Left kidney (tissue), 2 donors: ENCODE results near the gene BMPR1B. TPM values are rescaled to one million over a fixed set of nuclear protein-coding genes. Genes with fewer than 3 reads are reported as not detected.
"Not testable (repeated sequence)": the region's sequence is repeated elsewhere in the genome, so short reads cannot be mapped to it uniquely, and the experiment has no call there.

Experiments used
- DNase-seq: peaks from one replicate; pipeline ENCODE4 v3.0.0-alpha.2; 2013
- polyA plus RNA-seq: library from polyadenylated mRNA; unstranded; fragments of 120-200 nt; gene quantifications from one replicate; pipeline ENCODE4 v1.2.1, GENCODE V29; 2013; ENCODE audit not compliant: insufficient read length

BMPR1B gene
- polyA plus RNA-seq, 1 donor = 22.7 TPM

DNA sequence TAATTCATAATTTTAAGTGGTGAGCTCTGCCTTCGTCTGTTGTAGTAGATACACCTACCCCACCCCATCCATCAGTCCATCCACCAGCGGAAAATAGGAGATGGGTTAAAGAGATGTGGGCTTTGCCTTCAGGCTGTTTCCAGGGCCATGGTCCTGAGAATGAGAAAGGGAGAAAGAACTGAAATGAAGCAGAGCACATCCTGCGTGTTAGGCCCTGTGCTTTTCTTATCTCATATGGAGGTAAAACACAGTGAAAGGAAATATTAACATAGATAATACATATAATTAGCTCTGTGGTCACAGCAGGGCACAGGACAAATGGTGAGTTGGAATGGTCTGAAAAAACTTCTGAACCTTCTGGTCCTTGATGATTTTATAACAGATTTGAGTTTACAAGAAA, 393.5 kb downstream of the BMPR1B start:
- no peak for DNase-seq

DNA sequence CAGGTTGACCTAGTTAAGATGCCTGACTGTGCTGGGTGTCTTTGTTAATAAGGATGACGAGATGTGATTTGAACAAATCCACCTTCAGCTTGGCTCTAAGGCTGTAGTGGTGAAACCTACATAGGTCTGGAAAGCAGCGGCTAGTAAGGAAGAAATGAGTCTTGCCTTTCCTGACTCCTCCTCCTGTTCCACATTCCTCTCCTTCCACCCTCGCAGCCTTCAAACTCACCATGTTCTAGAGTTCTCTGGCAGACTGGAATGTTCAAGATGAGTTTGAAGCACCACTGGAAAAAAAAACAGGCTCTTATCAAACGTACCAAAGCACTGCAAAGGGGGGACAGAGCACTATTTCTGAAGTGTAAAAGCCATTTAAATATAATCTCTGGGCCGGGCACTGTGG, 395.4 kb downstream of the BMPR1B start:
- DNase-seq = no peak

DNA sequence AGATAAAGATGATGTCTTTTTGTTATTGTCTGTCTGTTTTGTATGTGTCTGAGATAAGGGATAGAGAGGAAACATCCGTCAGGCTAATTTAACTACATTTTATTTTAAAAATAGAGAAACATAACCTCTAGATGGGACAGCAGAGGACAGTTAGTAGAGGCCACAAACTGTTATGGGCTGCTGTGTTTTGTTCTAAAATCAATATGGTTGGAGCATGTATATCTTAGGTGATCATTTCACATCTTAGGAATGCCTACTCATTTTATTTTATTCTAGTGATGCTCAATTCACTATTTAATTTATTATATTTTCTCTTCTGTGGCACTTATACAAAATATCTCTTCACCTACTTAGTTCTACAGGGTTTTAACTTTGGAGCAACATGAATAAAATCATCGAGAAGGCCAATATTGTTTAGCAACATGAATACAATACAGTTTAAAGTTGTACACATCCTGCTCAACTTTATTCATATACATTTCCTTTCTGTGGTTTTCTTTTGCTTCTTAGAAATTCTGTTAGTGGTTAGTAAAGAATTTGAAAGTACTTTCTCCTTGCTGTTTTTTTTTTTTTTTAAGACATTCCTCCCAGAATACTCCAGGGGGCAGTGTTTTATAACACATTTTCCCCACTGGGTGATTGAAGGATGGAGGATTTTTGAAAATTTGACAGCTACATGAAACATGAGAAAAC, 398.1 kb downstream of the BMPR1B start:
- DNase-seq = no peak

DNA sequence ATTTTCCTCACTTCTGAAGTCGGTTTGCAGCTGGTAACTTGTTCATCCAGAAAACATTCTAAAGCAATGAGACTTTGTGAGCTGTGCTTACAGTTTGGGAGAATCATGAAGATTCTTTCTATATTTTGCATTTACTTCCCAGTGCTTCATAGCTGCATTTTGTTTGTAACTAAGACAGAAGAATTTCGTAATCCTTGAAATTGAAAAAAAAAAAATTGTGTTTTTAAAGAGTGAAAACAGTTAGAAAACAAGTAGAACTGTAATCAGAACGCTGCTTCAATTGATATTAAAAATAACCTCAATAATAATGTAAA, 398.7 kb downstream of the BMPR1B start:
- no peak for DNase-seq

DNA sequence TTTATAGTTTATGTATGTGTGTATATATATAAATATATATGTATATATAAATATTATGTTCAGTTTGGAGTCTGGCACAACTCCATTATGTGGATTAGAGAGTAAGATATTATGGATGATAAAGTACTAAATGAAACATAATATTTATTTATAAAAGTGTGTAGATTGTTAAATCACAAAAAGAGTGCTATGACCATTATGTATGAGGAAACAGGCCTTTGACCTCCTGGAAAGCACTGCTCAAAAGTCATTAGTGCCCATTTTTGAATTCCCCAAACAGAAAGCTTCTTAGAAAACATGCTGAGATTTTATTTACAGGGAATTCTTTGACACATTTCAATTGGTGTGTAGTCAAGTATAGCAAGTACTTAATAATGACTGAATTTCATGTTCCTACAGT, 399.8 kb downstream of the BMPR1B start:
- DNase-seq = no peak

DNA sequence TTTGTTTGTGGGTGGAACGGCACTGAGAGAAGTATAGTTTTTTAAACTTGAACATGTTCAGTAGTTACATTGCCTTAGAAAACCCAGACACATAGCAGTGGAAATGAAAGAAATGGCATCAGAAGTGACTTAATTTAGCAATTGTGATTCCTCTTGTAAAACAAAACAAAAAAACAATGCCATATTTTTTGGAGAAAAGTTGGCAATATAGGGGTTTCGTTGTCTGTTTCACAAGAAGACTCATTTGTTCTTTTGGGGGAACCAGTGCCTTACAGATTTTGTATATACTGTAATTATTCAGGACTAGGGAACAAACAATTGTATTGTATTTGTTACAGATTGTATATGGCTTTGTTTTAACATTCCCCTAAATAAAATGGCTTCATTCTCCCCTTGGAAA, 400.3 kb downstream of the BMPR1B start:
- no peak for DNase-seq

DNA sequence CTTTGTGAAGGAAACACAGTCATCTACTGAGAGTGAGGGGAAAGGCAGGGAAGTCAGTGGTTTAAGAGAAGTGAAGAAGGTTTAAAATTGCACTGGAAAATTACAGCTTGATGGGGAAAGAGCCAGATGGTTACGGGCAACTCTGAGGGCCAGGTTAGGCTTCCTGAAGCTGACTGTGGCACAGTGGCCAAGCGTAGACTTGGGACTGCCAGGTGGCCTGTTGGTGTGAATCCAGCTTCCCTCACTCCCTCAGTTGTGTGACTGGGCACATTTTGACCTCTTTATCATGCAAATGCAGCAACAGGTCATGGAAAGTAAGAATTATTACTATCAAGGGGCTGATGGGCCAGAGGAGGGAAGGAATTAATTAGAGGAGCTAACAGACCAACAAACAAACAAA, 400.9 kb downstream of the BMPR1B start:
- DNase-seq = no peak

DNA sequence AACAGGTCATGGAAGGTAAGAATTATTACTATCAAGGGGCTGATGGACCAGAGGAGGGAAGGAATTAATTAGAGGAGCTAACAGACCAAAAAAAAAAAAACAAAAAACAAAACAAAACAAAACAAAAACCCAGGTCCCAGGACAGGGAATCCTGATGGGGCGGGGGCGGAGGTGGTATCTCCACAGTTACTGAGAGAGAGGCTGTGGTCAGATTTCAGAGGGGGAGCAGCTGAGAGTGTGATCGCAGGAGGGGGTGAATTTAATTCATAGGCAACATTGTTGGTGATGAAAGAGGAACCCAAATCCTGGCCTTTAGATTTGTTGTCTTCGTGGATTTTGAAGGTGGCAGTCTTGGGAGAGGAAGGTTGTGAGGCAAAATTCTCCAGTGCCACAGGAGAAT, 401.6 kb downstream of the BMPR1B start:
- no peak for DNase-seq

DNA sequence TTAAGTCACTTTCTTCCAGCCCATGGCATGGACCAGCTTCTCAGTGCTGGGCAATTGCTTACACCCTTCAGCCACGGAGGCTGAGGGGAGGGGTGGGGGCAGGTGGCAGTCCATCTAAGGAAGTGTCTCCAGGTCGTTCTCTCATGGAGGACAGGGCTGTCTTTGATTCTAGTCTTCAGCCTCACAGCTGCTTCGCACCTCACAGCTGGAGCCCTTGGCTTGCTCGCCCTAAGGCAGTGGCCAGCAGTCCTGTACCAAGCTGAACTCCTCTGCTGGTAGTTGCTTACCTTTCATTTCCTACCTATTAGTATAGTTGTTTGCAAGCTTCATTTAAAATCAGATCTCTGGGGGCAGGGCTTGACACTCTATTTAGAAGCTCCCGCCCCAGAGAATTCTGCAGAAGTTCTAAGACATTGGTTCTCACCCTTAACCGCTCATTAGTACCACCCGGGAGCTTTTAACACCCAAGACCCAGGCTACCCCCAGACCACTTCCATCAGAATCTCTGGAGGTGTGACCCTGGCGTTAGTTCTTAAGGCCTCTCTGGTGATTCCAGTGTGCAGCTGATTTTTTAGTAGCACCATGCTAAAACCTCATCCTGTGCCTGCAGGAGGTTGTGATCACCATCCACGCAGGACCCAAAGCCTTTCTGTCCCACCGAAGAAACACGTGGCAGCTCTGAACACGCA, 404.2 kb downstream of the BMPR1B start:
- no peak for DNase-seq

DNA sequence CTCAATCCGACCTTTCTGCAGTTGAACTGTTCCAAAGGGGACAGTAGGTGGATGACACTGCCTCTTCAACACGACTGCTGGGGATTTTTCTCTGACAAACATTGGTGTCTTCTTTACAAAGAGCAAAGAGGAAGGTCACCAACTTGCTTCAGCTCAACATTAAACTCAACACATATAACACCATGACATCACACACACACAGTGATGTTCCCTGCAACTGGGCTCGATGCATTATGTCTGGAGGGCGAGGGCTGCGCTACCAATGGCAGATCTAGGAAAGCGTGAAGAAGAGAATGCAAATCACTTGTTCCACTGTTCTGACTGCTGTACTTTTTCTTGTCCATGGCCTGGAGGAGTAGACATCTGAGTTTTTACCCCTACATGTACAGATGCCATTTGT, 405.1 kb downstream of the BMPR1B start:
- DNase-seq = no peak

DNA sequence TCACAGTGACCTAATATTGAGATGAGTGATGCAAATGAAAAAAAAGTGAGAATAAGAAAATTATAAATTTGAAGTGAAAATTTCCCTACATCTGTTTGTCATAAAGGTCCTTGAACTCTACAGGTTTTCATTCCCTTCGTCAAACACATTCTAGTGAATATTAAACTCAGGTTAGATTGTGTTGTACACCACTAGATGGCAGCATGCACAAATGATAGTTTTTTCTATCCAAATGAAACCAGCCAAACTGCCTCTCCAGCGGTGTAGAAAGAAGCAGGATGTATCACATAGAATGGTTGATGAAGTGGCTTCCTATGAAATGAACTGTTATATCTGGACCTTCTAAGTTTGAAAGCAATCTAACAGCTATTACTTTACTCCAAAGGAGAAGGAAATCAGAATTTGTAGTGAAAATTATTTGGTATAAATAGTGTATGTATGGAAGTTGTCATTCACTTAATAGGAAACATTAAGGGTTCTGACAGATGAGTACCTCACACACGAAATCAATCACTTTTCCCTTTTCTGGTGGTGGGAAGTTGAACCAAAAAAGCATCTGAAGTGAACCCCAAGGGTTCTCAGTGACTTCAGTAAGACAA, 408.3 kb downstream of the BMPR1B start:
- peak; percentile 79 for DNase-seq

DNA sequence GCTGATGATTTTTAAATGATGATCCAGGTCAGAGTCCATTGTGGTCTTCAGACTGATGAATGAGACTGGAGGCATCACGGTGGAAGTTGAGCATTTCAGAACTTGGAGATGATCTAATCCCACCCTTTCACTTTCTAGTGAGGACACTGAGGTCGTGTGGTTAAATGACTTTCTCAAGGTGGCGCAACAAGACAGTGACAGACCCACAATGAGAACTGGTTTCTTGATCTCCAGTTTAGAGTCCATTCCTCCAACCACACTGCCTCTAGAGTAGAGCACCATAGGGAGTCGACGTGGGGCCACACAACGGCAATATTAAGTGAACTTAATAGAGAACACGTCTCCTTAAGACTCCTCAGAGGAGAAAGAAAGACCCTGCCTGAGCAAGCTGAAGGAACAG, 410.1 kb downstream of the BMPR1B start:
- DNase-seq = no peak

DNA sequence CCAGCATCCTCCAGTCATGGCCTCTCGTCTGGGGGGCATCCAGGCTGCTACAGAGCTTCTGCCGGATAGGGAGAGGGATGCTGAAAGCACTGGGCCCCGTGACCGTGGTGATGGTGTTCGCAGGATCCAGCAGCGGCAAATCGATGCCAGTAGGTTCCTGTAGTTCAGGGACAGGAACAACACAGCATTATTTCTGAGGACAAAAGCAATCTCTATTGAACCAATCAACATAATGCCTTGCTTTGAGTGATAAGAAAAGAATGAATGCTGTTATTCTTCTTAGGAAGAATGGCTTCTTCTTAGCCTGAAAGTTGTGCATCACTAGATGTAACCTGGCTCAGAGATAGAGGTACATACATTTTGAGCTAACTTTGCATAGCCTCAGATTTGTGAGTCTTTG, 412.4 kb downstream of the BMPR1B start:
- DNase-seq = no peak

DNA sequence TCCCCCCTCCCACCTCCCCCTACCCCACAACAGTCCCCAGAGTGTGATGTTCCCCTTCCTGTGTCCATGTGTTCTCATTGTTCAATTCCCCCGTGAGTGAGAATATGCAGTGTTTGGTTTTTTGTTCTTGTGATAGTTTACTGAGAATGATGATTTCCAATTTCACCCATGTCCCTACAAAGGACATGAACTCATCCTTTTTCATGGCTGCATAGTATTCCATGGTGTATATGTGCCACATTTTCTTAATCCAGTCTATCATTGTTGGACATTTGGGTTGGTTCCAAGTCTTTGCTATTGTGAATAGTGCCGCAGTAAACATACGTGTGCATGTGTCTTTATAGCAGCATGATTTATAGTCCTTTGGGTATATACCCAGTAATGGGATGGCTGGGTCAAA, 413.6 kb downstream of the BMPR1B start:
- not testable (repeated sequence) for DNase-seq

DNA sequence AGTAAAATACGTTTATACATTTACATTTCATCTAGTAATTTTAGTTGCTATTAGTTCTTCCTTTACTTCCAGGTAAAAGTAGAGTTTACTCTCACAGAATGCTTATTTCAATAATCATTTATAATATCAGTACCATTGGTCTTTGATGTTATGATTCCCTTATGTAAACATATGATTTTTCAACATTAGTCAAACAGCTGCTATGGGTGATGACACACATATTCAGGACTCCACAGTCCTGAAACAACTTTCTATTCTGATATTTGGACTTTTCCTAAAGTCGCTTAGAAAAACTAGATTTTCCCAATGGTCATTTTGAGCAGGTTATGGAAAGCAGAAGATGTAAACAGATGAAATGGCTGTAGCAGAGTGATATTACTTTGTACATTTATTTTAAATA, 421.2 kb downstream of the BMPR1B start:
- DNase-seq = no peak

DNA sequence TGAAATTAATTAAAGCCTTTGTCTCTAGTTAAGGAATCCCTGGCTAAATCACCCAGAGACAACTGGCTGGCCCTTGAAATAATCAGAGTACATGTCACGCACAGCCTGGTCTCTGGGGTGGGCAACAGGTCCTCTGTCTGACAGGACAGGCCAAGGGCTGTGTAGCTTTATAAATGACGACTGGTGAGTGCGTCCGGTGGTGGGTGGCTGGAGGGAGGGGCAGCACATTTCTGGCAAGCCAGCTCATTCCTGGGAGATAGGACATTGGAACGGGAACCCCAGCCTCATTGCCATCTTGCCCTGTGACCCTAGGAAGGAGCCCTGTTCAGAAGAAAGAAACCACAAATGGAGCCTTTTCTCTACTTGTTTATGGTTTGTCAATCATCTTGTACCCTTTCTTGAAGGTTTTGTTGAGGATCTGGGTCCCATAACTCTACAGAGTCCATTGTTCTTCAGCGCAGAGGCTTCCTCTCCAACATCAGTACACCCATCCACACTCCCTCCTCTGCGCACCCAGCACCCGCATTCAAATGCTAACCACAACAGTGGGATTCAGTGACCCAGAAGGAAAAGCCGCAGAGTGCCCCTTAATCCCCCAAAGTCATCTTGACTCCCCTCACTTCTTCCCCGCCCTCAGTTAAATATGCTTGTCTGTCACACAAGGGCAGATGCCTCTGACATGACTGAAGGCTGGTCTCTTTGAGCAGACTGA, 422.9 kb downstream of the BMPR1B start:
- DNase-seq = no peak

DNA sequence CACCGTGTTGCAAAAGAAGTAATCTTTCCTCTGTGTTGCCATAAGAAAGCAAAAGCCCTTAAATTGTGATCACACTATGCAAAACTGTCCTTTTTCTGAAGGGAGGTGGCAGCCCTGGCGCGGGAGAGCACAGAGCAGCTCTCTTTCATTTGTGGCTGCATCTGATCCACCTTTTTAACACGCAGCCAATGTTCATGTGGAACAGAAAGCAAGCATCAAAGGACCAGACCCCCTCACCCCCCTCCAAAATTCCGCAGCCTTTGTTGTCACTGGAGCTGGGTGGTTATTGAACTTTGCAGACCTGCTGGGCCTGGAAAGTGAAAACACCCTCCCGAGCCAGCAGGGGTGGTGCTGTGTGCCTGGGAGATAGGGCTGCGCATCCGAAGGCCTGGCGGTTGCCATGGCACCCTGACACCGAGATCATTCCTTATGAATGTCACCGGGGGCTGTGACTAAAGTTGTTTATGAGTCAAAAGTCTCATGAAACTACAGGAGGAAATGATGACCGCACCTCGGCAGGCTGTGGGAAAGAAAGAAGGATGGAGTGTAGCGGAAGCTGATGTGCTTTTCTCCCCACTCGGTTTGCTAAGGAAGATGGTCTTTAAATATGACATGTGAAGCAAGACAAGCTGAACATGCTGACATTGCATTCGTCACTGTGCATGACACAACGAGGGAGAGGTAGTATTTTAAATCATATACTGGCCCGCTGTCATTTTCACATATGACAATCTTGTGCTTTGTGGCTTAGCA, 423.7 kb downstream of the BMPR1B start:
- DNase-seq = no peak

DNA sequence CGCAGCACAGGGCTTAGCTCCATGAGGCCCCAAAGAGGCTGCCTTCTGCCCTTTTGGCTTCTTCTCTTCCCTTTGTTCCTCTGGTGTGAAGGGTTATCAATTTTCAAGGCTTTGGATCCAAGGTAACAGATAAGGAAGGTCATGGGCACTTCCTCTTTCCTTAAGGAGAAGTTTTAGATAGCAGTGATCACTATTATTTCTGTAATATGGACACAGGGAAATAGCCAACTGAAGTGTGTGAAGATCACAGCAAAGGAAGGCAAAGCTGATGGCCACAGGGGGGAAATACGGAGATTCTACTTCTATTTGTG, 424.2 kb downstream of the BMPR1B start:
- no peak for DNase-seq

DNA sequence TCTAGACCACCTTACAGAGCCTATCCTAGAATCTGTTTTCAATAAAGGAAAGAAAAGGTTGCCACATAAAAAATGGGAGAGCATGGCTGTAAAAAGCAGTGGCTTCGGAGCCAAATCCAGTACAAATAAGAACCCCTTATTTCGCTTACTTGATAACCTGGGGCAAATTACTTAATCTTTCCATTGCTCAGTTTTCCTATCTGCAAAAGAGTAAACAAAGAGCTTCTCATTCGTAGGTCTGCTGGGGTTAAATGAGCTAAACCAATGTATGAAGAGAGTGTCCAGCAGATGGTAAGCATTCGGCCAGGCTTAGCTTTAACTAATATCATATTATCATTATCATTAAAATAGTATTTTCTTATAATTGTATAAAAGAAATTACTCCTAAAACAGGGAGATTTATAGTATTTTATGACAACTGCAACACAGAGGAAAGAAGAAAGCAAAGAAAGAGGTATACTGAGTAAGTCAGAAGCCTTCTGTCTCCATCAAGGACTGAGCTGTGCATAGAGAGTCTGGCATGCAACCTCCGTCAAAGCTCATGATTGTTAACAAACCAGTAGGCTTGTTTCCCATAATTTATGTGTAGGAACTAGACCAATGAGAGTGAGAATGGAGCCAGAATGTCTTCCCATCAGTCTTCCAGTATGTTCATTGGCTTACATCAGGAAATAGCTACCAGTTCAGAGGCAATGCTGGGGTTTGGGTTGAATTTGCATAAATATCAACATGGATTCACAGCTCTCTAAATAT, 426.1 kb downstream of the BMPR1B start:
- DNase-seq = no peak

DNA sequence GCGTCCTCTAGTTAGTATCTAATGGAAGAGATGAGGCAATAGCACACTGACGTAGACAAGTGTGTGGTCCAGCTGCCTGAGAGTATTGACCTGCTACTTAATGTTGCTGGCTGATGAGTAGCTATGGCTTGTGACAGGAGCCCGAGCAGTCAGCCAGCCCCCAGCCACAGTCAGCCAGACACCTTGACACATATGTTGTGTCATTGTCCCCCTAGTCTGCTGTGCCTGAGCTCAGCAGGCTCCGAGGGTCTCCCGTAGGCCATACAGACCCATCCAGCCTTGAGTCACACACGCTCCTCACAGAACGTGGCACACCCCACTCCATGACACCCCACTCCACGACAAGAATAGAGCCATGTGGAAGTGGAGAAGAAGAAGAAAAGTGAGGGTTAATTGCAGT, 428.9 kb downstream of the BMPR1B start:
- no peak for DNase-seq

DNA sequence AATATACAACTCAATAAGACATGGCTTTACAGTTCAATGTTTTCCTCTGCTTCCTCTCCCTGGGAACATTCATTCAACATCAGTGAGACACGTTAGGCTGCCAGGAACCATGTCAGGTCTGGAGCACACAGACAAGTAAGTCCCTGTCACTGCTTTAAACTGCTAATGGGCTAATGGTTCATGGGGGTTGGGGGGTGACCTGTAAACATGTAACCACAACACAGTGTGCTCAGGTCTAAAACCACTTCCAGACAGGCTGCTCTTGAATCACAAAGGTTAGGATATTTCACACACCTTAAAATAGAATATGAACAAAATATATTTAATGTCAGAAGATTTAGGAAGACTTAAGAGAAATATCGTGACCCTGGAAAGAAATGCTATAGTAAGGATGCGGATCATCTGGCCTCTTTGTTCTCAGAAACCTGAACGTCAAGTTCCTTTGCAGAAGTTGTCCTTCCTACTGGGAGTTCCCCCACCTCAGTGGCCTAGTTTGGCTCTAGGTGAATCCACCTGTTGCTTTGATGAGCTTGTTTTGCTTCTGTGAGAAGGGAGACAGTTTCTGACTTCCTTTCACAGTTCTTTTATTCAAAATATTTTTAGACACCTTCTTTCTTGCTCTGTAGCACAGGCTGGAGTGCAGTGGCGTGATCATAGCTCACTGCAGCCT, 431.1 kb downstream of the BMPR1B start:
- no peak for DNase-seq
